OCI-LY1 (cell line): ENCODE data around the gene TPTE.
"Not testable (repeated sequence)": the region's sequence is repeated elsewhere in the genome, so short reads cannot be mapped to it uniquely, and the experiment has no call there.

ENCODE experiments used
- CTCF ChIP-seq: fragments of 200-600 bp; sonication (generic), shearing (Covaris generic); IDR thresholded peaks from 2 replicates; pipeline ENCODE4 v1.5.1; 2017; ENCODE audit warnings: mild to moderate bottlenecking, antibody characterized with exemption, low read length, moderate library complexity, mixed read lengths
- EZH2 ChIP-seq: fragments of 200-600 bp; sonication (generic), shearing (Covaris generic); IDR thresholded peaks from 2 replicates; pipeline ENCODE4 v1.8.0; 2017; ENCODE audit warnings: borderline replicate concordance, mixed run types, mild to moderate bottlenecking, antibody characterized with exemption, low read length, moderate library complexity, mixed read lengths

DNA sequence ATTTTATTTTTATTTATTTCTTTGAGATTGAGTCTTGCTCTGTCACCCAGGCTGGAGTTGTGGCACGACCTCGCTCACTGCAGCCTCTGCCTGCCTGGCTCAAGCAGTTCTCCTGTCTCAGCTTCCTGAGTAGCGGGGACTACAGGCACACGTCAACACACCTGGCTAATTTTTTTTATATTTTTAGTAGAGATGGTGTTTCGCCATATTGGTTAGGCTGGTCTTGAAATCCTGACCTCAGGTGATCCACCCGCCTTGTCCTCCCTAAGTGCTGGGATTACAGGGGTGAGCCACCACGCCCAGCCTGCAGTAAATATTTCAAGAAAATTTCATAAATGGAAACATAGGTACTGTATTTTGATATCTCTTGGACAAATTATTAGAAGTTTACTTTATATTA is 43.6 kb upstream of the TPTE start:
- TF ChIP-seq CTCF, EZH2: not testable (repeated sequence)
